VCaP (cell line): ENCODE measurements around the gene SPINK5.

Source experiments
- H3K27ac ChIP-seq: fragments of 450-650 bp; 2 replicates; pipeline ENCODE4 v1.5.1; 2017
- TF ChIP-seq, protein P1 (sequence below): fragments of 450-650 bp; conservative IDR thresholded peaks from 2 replicates; pipeline ENCODE4 v1.5.1; 2017; ENCODE audit warnings: mild to moderate bottlenecking, moderate library complexity

Gene SPINK5

DNA sequence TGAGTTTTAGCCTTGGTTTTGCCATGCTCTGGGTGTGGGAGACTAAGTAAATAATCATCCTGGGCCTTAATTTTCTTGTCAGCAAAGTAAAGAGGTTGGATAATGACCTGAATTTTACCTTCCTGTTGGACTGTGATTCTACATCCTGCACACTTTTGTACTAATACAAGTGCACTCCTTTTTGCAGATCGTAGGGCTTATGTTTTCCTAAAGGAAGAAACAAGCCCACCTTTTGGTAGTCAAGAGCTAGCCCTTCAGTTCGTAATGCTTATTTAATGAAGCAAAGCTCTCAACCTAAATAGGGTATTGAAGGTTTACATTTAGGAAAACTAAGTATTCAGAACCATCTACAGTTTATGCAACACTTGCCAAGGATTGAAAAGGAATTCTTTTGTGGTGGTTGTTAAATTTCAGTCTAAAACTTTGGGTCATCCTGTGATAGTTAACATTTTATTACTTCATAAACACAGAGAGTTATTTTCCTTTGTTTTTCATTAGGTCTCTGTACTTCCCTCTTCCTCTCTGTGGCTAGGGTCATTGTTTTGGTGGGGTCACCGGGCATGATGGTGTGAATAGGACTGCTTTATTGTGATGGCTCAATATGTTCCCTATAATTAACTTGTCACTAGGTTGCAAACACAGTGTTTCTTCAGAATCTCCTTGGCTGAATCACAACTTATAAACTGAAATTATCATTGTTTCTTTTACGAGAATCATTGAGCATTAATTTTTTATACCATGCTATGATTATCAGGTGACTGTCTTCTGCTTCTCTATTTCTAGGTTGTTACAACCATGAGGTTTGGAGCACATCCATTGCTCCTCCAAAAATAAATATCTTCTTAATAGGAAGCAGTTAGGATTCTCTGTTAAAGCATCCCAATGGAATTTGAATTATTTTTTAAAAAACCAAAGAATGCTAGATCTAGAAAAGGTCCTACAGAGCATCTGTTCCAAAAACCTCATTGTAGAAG lies 28.5 kb downstream of the SPINK5 start:
- TF ChIP-seq, protein P1, sequence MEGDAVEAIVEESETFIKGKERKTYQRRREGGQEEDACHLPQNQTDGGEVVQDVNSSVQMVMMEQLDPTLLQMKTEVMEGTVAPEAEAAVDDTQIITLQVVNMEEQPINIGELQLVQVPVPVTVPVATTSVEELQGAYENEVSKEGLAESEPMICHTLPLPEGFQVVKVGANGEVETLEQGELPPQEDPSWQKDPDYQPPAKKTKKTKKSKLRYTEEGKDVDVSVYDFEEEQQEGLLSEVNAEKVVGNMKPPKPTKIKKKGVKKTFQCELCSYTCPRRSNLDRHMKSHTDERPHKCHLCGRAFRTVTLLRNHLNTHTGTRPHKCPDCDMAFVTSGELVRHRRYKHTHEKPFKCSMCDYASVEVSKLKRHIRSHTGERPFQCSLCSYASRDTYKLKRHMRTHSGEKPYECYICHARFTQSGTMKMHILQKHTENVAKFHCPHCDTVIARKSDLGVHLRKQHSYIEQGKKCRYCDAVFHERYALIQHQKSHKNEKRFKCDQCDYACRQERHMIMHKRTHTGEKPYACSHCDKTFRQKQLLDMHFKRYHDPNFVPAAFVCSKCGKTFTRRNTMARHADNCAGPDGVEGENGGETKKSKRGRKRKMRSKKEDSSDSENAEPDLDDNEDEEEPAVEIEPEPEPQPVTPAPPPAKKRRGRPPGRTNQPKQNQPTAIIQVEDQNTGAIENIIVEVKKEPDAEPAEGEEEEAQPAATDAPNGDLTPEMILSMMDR, result no peak
- peak overlapping the region; percentile 24; the same call in 1 of the 2 replicates for H3K27ac ChIP-seq

DNA sequence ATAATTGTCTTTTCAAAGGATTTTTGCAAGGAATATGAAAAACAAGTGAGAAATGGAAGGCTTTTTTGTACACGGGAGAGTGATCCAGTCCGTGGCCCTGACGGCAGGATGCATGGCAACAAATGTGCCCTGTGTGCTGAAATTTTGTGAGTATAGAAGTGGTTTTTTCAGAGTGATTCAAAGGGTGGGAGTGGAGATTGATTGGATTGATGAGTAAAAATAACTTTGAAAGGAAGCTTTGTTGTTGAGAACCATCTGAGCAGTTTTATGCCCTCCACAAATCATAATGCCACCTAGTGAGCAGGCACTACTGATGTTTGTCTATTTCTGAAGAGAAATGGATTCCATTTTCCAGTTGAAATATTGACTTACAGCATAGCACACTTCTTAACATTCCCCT lies 30.6 kb downstream of the SPINK5 start:
- H3K27ac ChIP-seq, result no peak overlapping the region
- TF ChIP-seq, protein P1, result no peak

DNA sequence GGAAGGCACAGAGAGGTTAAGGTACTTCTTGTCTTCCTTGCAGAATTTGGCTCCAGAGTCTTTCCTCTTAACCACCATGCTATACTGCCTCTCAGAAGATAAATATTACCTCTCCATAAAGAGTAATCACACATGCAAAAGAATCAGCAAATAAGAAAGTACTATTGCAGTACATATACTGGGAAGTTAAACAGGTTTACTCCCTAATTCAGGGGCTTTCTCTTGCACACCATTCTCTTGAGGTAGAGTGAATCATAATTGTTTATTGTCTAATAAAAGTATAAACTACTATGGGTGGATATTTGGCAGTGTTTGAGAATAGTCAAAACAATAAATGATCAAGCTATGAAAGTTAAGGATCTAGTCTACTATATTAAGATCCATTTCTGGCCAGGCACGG lies 40.4 kb downstream of the SPINK5 start:
- H3K27ac ChIP-seq, result no peak overlapping the region
- TF ChIP-seq, protein P1, result no peak

DNA sequence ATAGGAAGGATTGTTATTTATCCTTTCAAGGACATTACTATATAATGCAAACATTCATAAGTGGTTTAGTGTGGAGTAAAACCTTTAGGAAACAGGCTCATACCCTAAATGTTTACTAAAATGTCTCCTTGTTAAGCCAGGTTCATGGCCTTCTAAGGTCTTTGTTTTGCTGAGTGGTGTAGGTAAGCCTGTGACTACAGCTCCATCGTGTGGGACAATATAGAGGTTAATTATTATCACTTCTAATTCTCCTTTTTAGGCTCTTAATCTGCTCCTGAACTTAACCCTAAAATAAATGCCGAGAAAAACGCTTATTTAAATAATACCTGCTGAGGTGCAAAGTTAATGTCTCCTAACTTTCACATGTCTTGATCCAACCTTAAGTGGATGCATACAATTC lies 43.8 kb downstream of the SPINK5 start:
- no peak overlapping the region; the same call in 1 of the 2 replicates for H3K27ac ChIP-seq
- TF ChIP-seq, protein P1, result peak; percentile 52

DNA sequence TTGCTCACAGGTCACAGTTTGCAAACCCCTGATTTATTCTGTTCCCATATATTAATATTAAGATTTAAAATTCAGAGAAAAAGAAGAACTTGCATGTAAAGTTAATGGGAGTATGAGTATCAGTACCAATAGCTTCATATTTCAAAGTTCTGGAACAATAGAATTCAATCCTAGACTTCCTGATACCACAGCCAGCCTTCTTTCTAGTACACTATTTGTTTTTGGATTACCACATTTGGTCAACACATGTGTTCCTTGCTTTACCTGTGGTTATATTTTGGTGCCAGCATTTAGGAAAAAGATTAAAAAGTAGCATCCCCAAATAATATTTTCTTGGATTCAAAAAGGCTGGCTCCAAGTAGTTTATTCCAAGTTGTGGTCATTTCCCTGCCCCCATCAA lies 49.5 kb downstream of the SPINK5 start:
- H3K27ac ChIP-seq, result no peak overlapping the region
- TF ChIP-seq, protein P1, result no peak

DNA sequence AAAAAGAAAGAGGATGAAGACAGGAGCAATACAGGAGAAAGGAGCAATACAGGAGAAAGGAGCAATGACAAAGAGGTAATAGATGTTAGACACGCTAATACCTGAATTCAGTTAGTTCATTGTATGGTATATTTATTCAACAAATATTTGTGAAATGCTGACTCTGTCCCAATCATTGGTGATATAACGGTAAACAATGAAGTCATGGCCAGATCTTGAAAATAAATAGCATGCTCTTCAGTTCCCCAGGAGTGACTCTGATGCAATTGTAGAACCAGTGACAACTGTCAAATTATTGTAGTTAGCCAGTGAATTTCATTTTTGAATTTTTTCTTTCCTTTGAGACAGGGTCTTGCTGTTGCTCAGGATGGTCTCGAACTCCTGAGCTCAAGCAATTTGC lies 56.5 kb downstream of the SPINK5 start:
- TF ChIP-seq, protein P1, result no peak

DNA sequence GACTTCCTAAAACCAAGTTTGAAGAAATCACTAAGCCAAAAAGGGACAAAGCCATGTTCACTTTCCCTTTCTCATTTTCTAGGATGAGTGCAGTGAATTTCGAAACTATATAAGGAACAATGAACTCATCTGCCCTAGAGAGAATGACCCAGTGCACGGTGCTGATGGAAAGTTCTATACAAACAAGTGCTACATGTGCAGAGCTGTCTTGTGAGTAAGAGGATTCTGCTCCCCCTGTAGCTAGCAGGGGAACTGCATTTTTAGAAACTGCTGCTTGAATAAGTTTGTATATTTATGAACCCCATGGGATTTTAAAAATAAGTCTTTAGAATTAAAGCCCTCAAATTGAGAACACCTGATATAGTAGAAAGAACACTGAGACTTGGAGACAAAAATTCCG lies 61.9 kb downstream of the SPINK5 start:
- TF ChIP-seq, protein P1, result peak; percentile 11; the same call in 1 of the 2 replicates
- no peak overlapping the region for H3K27ac ChIP-seq

More for the DNA sequence above, 56.5 kb downstream of the SPINK5 start:
- no peak overlapping the region for H3K27ac ChIP-seq
